ENCODE measurements around the gene AADACL4. TPM values are rescaled to one million over a fixed set of nuclear protein-coding genes. Genes with fewer than 3 reads are reported as not detected.

Gene AADACL4
- total RNA-seq, 1 experiment from 2014 or later, result not detected

GRCh38 chr1:12620488-12620865 is 23.4 kb upstream of the AADACL4 start:
- DNase-seq, result no peak
- no peak overlapping the region for H3K4me2 ChIP-seq (ENCODE audit: low read depth, low read length, poor library complexity, severe bottlenecking)
- H3K27me3 ChIP-seq (ENCODE audit: low read length), result 0 out of 2 replicates have a peak, but pooled peaks cover 3% of the 10 kb centered on the region
- H3K79me2 ChIP-seq (ENCODE audit: low read length), result no peaks in the 10 kb centered on the region
- H3K9me3 ChIP-seq (ENCODE audit: low read length), result no peaks in the 10 kb centered on the region
- no peaks in the 10 kb centered on the region for H3K9me2 ChIP-seq (replicated peaks; ENCODE audit: insufficient read depth, low read length)
- no peak overlapping the region for H3K9ac ChIP-seq (ENCODE audit: low read length)
- no peaks in the 10 kb centered on the region; the same call in 1 of the 2 replicates for H4K20me1 ChIP-seq (ENCODE audit: insufficient read depth, low read depth, low read length)
- H3K4me3 ChIP-seq (ENCODE audit: low read length), result no peak overlapping the region
- no peaks in the 10 kb centered on the region for H3K36me3 ChIP-seq (ENCODE audit: insufficient read depth, low read length)
- H3K4me1 ChIP-seq (ENCODE audit: low read length), result peaks cover 29% of the 10 kb centered on the region
- H3K27ac ChIP-seq (ENCODE audit: low read length), result no peak overlapping the region
- H2AFZ ChIP-seq (ENCODE audit: low read length), result no peak overlapping the region

- Histone ChIP-seq H3K4me3 (ENCODE audit: low read length) (no peak overlapping the region), H3K36me3 (ENCODE audit: insufficient read depth, low read length) (no peaks in the 10 kb centered on the region), H3K4me2 (ENCODE audit: low read depth, low read length, poor library complexity, severe bottlenecking) (no peak overlapping the region), H3K79me2 (ENCODE audit: low read length) (no peaks in the 10 kb centered on the region), H3K4me1 (ENCODE audit: low read length) (peaks cover 26% of the 10 kb centered on the region), H3K9me2 (replicated peaks; ENCODE audit: insufficient read depth, low read length) (no peaks in the 10 kb centered on the region), H3K9me3 (ENCODE audit: low read length) (no peaks in the 10 kb centered on the region), H3K27ac (ENCODE audit: low read length) (no peak overlapping the region), H4K20me1 (ENCODE audit: insufficient read depth, low read depth, low read length) (no peaks in the 10 kb centered on the region; the same call in 1 of the 2 replicates), H3K9ac (ENCODE audit: low read length) (no peak overlapping the region), H3K27me3 (ENCODE audit: low read length) (0 out of 2 replicates have a peak, but pooled peaks cover 3% of the 10 kb centered on the region), H2AFZ (ENCODE audit: low read length) (no peak overlapping the region)
- DNase-seq, result no peak
These were observed 23.0 kb upstream of the AADACL4 start for GRCh38 chr1:12620931-12621330.

- no peak for DNase-seq
These were observed 22.2 kb upstream of the AADACL4 start for GRCh38 chr1:12621346-12622335.

GRCh38 chr1:12622506-12622905 is 21.4 kb upstream of the AADACL4 start:
- no peaks in the 10 kb centered on the region for H3K79me2 ChIP-seq (ENCODE audit: low read length)
- H3K27me3 ChIP-seq (ENCODE audit: low read length), result 0 out of 2 replicates have a peak, but pooled peaks cover 3% of the 10 kb centered on the region
- H3K9me2 ChIP-seq (replicated peaks; ENCODE audit: insufficient read depth, low read length), result no peaks in the 10 kb centered on the region
- no peak overlapping the region for H2AFZ ChIP-seq (ENCODE audit: low read length)
- DNase-seq, result no peak
- H3K9me3 ChIP-seq (ENCODE audit: low read length), result no peaks in the 10 kb centered on the region
- H3K4me1 ChIP-seq (ENCODE audit: low read length), result peaks cover 19% of the 10 kb centered on the region
- no peak overlapping the region for H3K9ac ChIP-seq (ENCODE audit: low read length)
- no peak overlapping the region for H3K4me2 ChIP-seq (ENCODE audit: low read depth, low read length, poor library complexity, severe bottlenecking)
- H3K36me3 ChIP-seq (ENCODE audit: insufficient read depth, low read length), result no peaks in the 10 kb centered on the region
- no peak overlapping the region for H3K27ac ChIP-seq (ENCODE audit: low read length)
- no peaks in the 10 kb centered on the region for H4K20me1 ChIP-seq (ENCODE audit: insufficient read depth, low read depth, low read length)
- no peak overlapping the region for H3K4me3 ChIP-seq (ENCODE audit: low read length)

More at GRCh38 chr1:12621346-12622335, 22.2 kb upstream of the AADACL4 start:
- Histone ChIP-seq H3K9ac (ENCODE audit: low read length) (no peak overlapping the region), H4K20me1 (ENCODE audit: insufficient read depth, low read depth, low read length) (no peaks in the 10 kb centered on the region), H3K4me1 (ENCODE audit: low read length) (peaks cover 26% of the 10 kb centered on the region), H3K9me3 (ENCODE audit: low read length) (no peaks in the 10 kb centered on the region), H3K79me2 (ENCODE audit: low read length) (no peaks in the 10 kb centered on the region), H3K36me3 (ENCODE audit: insufficient read depth, low read length) (no peaks in the 10 kb centered on the region), H3K27ac (ENCODE audit: low read length) (no peak overlapping the region), H2AFZ (ENCODE audit: low read length) (no peak overlapping the region), H3K27me3 (ENCODE audit: low read length) (0 out of 2 replicates have a peak, but pooled peaks cover 3% of the 10 kb centered on the region), H3K4me2 (ENCODE audit: low read depth, low read length, poor library complexity, severe bottlenecking) (no peak overlapping the region), H3K4me3 (ENCODE audit: low read length) (no peak overlapping the region), H3K9me2 (replicated peaks; ENCODE audit: insufficient read depth, low read length) (no peaks in the 10 kb centered on the region)

- H3K4me2 ChIP-seq (ENCODE audit: low read depth, low read length, poor library complexity, severe bottlenecking), result no peak overlapping the region
- H4K20me1 ChIP-seq (ENCODE audit: insufficient read depth, low read depth, low read length), result no peaks in the 10 kb centered on the region
- no peaks in the 10 kb centered on the region for H3K27me3 ChIP-seq (ENCODE audit: low read length)
- H3K4me3 ChIP-seq (ENCODE audit: low read length), result no peak overlapping the region
- H3K36me3 ChIP-seq (ENCODE audit: insufficient read depth, low read length), result no peaks in the 10 kb centered on the region
- no peak overlapping the region for H3K27ac ChIP-seq (ENCODE audit: low read length)
- H3K4me1 ChIP-seq (ENCODE audit: low read length), result no peaks in the 10 kb centered on the region
- H3K9me3 ChIP-seq (ENCODE audit: low read length), result no peaks in the 10 kb centered on the region
- no peaks in the 10 kb centered on the region for H3K9me2 ChIP-seq (replicated peaks; ENCODE audit: insufficient read depth, low read length)
- H3K9ac ChIP-seq (ENCODE audit: low read length), result no peak overlapping the region
- no peaks in the 10 kb centered on the region for H3K79me2 ChIP-seq (ENCODE audit: low read length)
- H2AFZ ChIP-seq (ENCODE audit: low read length), result no peak overlapping the region
- DNase-seq, result no peak
These were observed 18.6 kb upstream of the AADACL4 start for GRCh38 chr1:12625276-12625675.

GRCh38 chr1:12626888-12627287 is 17.0 kb upstream of the AADACL4 start:
- Histone ChIP-seq H3K4me2 (ENCODE audit: low read depth, low read length, poor library complexity, severe bottlenecking) (no peak overlapping the region), H3K36me3 (ENCODE audit: insufficient read depth, low read length) (no peaks in the 10 kb centered on the region)
- no peak for DNase-seq

GRCh38 chr1:12627296-12627695 is 16.6 kb upstream of the AADACL4 start:
- H3K27ac ChIP-seq (ENCODE audit: low read length), result no peak overlapping the region
- no peak overlapping the region for H3K4me3 ChIP-seq (ENCODE audit: low read length)
- no peaks in the 10 kb centered on the region for H3K9me2 ChIP-seq (replicated peaks; ENCODE audit: insufficient read depth, low read length)
- no peaks in the 10 kb centered on the region for H3K4me1 ChIP-seq (ENCODE audit: low read length)
- H3K9me3 ChIP-seq (ENCODE audit: low read length), result no peaks in the 10 kb centered on the region
- no peak overlapping the region for H3K9ac ChIP-seq (ENCODE audit: low read length)
- H3K79me2 ChIP-seq (ENCODE audit: low read length), result no peaks in the 10 kb centered on the region
- no peaks in the 10 kb centered on the region for H3K36me3 ChIP-seq (ENCODE audit: insufficient read depth, low read length)
- no peak for DNase-seq
- no peaks in the 10 kb centered on the region for H4K20me1 ChIP-seq (ENCODE audit: insufficient read depth, low read depth, low read length)
- H2AFZ ChIP-seq (ENCODE audit: low read length), result no peak overlapping the region
- no peaks in the 10 kb centered on the region for H3K27me3 ChIP-seq (ENCODE audit: low read length)
- H3K4me2 ChIP-seq (ENCODE audit: low read depth, low read length, poor library complexity, severe bottlenecking), result no peak overlapping the region

More at GRCh38 chr1:12626888-12627287, 17.0 kb upstream of the AADACL4 start:
- H3K4me1 ChIP-seq (ENCODE audit: low read length), result no peaks in the 10 kb centered on the region
- H3K27me3 ChIP-seq (ENCODE audit: low read length), result no peaks in the 10 kb centered on the region
- H3K9ac ChIP-seq (ENCODE audit: low read length), result no peak overlapping the region
- no peaks in the 10 kb centered on the region for H3K9me2 ChIP-seq (replicated peaks; ENCODE audit: insufficient read depth, low read length)
- no peaks in the 10 kb centered on the region for H3K79me2 ChIP-seq (ENCODE audit: low read length)
- no peak overlapping the region for H3K4me3 ChIP-seq (ENCODE audit: low read length)
- H4K20me1 ChIP-seq (ENCODE audit: insufficient read depth, low read depth, low read length), result no peaks in the 10 kb centered on the region
- H2AFZ ChIP-seq (ENCODE audit: low read length), result no peak overlapping the region
- no peak overlapping the region for H3K27ac ChIP-seq (ENCODE audit: low read length)
- H3K9me3 ChIP-seq (ENCODE audit: low read length), result no peaks in the 10 kb centered on the region

GRCh38 chr1:12629511-12629956 is 14.4 kb upstream of the AADACL4 start:
- no peaks in the 10 kb centered on the region for H3K36me3 ChIP-seq (ENCODE audit: insufficient read depth, low read length)
- H3K9me2 ChIP-seq (replicated peaks; ENCODE audit: insufficient read depth, low read length), result no peaks in the 10 kb centered on the region
- no peak overlapping the region for H3K9ac ChIP-seq (ENCODE audit: low read length)

More at GRCh38 chr1:12629511-12629956, 14.4 kb upstream of the AADACL4 start:
- H2AFZ ChIP-seq (ENCODE audit: low read length), result no peak overlapping the region
- no peaks in the 10 kb centered on the region for H4K20me1 ChIP-seq (ENCODE audit: insufficient read depth, low read depth, low read length)
- DNase-seq, result no peak
- H3K4me2 ChIP-seq (ENCODE audit: low read depth, low read length, poor library complexity, severe bottlenecking), result no peak overlapping the region
- no peaks in the 10 kb centered on the region for H3K4me1 ChIP-seq (ENCODE audit: low read length)
- H3K9me3 ChIP-seq (ENCODE audit: low read length), result no peaks in the 10 kb centered on the region
- H3K4me3 ChIP-seq (ENCODE audit: low read length), result no peak overlapping the region
- no peaks in the 10 kb centered on the region for H3K79me2 ChIP-seq (ENCODE audit: low read length)
- H3K27ac ChIP-seq (ENCODE audit: low read length), result no peak overlapping the region
- no peaks in the 10 kb centered on the region for H3K27me3 ChIP-seq (ENCODE audit: low read length)

Measured in Karpas-422 (cell line).